Transverse colon (tissue), 4 donors: ENCODE data around the gene RPS6KA4.

Experiments used
- CTCF ChIP-seq, 5 experiments: fragments of 200-600 bp in 3 of 5; fragments of 450-650 bp in 2 of 5; sonication (generic) in 3 of 5; IDR thresholded peaks; 1 replicate in 2 of 5; 2 replicates in 3 of 5; pipeline ENCODE4 v1.5.1; 2016 to 2017; ENCODE audit warnings: antibody characterized with exemption in 5 of 5, inconsistent platforms in 3 of 5, mild to moderate bottlenecking in 2 of 5, moderate library complexity in 1 of 5
- POLR2A ChIP-seq: fragments of 450-650 bp; IDR thresholded peaks from one replicate; pipeline ENCODE4 v1.6.1; 2016; ENCODE audit warnings: antibody characterized with exemption, mild to moderate bottlenecking, moderate library complexity
- POLR2AphosphoS5 ChIP-seq, 3 donors: sonication (generic); formaldehyde crosslinking; IDR thresholded peaks; one replicate each; pipeline ENCODE4 v1.6.1; 2016; ENCODE audit warnings: antibody characterized with exemption in 3 of 3

GRCh38 chr11:64358536-64358906 is 441 bp upstream of the RPS6KA4 start:
- TF ChIP-seq CTCF (IDR thresholded peaks at IDR 0.05) (peak in 1 of 5 experiments; percentile 10), POLR2AphosphoS5 (IDR thresholded peaks at IDR 0.05) (no peak), POLR2A (no peak)
